ENCODE measurements around the gene IL17REL.

IL17REL gene

GRCh38 chr22:49966041-49966773 lies 46.4 kb downstream of the IL17REL start:
- no peak for DNase-seq

GRCh38 chr22:49965091-49966040 lies 47.2 kb downstream of the IL17REL start:
- no peak for DNase-seq

- no peak for DNase-seq
Measured at GRCh38 chr22:49964136-49965090, 48.2 kb downstream of the IL17REL start.

- DNase-seq: no peak
Measured at GRCh38 chr22:49963647-49964026, 48.9 kb downstream of the IL17REL start.

DNA sequence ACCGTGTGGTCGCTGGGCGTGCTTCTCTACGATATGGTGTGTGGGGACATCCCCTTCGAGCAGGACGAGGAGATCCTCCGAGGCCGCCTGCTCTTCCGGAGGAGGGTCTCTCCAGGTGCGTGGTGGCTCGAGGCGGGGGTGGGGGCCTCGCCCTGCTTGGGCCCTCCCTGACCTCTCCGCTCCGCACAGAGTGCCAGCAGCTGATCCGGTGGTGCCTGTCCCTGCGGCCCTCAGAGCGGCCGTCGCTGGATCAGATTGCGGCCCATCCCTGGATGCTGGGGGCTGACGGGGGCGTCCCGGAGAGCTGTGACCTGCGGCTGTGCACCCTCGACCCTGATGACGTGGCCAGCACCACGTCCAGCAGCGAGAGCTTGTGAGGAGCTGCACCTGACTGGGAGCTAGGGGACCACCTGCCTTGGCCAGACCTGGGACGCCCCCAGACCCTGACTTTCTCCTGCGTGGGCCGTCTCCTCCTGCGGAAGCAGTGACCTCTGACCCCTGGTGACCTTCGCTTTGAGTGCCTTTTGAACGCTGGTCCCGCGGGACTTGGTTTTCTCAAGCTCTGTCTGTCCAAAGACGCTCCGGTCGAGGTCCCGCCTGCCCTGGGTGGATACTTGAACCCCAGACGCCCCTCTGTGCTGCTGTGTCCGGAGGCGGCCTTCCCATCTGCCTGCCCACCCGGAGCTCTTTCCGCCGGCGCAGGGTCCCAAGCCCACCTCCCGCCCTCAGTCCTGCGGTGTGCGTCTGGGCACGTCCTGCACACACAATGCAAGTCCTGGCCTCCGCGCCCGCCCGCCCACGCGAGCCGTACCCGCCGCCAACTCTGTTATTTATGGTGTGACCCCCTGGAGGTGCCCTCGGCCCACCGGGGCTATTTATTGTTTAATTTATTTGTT lies 49.6 kb downstream of the IL17REL start:
- no peak for DNase-seq

DNA sequence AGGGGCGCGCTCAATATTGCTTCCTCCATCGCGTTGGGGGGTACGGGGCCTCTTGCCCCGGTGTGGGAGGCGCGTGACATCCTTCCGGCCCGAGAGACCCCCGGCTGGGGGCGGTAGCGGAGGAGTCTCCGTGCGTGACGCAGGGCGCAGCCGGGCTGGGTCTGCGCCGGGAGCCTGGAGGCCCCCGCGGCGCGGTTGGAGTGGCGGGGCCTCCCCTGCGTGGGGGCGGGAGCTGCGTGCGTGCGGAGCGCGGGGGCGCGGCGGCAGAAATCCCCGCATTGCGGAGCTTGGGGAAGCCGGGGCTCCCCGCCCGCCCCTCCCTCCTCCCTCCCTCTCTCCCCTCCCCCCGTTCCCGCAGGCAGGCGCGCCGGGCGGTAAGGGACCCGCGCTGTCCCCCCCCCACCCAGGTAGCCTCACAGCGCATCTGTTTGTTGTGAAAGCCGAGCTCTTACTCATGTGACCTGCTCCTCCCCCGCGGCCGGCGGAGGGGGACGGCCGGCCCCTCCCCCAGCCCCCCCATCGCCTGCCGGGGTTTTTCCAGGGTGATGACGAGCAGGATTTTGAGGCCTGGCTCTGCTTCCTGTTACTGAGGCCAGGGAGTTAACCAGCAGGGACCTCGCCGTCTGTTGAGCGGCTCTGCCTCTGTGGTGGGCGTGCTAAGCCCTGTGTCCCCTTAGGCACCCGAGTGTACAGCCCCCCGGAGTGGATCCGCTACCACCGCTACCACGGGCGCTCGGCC lies 50.4 kb downstream of the IL17REL start:
- DNase-seq: peak; percentile 94

GRCh38 chr22:49961601-49962011 lies 51.0 kb downstream of the IL17REL start:
- DNase-seq: no peak

DNA sequence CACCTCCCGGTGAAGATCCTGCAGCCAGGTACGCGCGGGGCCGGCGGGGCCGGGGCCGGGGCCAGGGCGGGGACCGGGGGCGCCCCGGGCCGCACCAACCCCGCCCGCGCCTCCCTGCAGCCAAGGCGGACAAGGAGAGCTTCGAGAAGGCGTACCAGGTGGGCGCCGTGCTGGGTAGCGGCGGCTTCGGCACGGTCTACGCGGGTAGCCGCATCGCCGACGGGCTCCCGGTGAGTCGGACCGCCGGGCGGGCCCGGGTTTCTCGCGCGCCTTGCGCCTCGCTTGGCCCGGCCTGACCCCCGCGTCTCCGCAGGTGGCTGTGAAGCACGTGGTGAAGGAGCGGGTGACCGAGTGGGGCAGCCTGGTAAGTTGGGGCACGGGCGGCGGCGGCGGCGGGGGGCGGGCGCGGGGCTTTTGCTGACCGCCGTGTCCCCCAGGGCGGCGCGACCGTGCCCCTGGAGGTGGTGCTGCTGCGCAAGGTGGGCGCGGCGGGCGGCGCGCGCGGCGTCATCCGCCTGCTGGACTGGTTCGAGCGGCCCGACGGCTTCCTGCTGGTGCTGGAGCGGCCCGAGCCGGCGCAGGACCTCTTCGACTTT lies 51.5 kb downstream of the IL17REL start:
- DNase-seq: peak; percentile 34

- peak; percentile 97 for DNase-seq
Measured at GRCh38 chr22:49960159-49961004, 52.2 kb downstream of the IL17REL start, which contains the start of gene PIM3. Gene PIM3, plus strand, starts transcription at chr22:49960772. Its CDS starts 176 bp downstream, at chr22:49960948.

- no peak for DNase-seq
Measured at GRCh38 chr22:49959782-49960158, 52.8 kb downstream of the IL17REL start.

- no peak for DNase-seq
Measured at GRCh38 chr22:49958931-49959781, 53.4 kb downstream of the IL17REL start.

GRCh38 chr22:49958366-49958921 lies 54.1 kb downstream of the IL17REL start:
- no peak for DNase-seq

DNA sequence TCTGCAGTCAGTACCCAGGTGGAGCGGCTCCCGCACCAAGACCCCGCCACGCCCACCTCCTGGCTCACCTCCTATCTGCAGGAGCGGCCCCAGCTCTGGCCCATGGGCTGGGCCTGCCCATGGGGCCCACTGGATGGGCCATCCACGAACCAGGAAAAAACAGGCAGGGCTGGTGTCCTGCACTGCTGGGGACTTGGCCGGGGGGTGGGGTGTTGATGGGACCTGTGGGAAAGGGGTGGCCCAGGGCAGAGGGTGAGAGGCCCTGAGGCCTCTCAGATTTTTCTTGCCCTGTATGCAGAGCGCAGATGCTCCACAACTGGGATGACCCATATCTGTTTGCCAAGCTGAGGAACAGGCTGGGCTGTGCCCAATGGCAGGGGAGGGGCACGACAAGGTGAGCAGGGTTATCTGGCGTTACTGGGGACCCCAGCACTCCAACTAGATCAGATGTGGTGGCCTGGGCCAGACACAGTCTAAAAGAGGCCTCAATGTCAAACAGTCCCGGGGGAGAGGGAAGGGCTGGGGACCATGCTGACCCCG lies 54.7 kb downstream of the IL17REL start:
- DNase-seq: no peak

DNA sequence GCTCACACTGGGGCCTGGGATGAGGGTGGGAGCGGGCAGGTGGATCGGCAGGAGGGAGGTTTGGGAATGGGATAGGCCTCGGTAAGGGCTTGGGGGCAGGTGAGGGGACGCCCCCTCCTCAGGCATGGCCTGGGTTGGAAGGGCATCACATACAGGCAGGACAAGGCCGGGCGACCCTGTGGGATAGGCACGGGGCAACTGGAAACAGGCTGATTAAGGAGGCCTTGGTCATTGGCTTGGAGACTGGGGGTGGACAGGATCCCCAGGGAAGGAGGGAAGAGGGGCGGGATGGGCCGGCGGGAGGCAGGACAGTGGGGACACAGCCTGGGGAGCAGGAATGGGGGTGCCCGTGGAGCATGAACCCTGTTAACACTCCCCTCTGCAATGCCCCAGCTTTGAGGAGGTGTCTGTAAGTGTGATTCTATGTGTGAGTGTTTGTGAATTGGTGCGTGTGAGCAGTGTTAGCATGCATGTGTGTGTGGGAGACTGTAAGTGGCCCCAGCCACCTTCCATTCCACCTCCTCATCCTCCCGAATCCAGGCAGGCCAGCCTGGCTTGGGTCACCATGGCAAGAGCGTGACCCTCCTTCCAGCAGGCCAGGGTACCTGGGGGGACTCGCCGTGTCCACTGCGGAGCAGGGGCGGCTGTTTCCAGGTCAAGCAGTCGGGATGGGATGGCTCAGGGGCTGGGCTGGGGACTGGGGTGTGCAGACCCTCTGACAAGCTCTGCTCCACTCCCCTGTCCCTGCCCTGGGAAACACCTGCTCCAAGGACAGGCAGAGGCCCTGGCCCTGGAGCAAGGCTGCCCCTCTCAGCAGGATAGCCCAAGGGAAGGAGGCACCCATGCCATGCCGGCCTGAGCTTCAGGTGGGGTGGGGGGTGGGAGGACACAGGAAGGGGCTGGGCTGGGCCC lies 55.4 kb downstream of the IL17REL start:
- DNase-seq: no peak

DNA sequence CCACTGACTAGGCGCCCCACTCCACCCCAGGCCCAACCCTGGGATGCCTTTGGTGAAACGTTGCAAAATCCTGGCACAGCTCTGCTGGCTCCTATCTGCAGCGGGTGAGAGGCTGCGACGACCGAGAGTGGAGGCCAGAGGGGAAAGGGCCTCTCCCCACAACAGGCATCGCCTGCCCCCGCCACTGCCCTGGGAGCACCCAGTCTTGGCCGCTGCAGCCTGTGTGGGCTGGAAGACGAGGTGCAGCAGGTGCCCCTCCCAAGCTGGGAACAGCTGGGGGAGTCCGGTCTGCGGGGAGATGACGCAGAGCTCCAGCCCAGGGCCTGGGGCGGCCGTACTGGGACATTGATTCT lies 56.2 kb downstream of the IL17REL start:
- no peak for DNase-seq

- no peak for DNase-seq
Measured at GRCh38 chr22:49955581-49956417, 56.8 kb downstream of the IL17REL start.

All from fibroblast of skin of right quadriceps (primary cell).